GM23338 (cell line): Measurements from ENCODE around the gene ELANE. TPM values are rescaled to one million over a fixed set of nuclear protein-coding genes. Genes with fewer than 3 reads are reported as not detected.

Experiments used
- CREB1 ChIP-seq: fragments of 250-450 bp; sonication (Bioruptor Pico); IDR thresholded peaks from 2 replicates; pipeline ENCODE4 v1.5.0; 2020; ENCODE audit warnings: low read depth, mild to moderate bottlenecking, moderate library complexity
- JUNB ChIP-seq: IDR thresholded peaks from one replicate; pipeline ENCODE4 v1.6.1; 2016; ENCODE audit warnings: antibody characterized with exemption; ENCODE audit not compliant: unreplicated experiment
- STAT1 ChIP-seq: IDR thresholded peaks from one replicate; pipeline ENCODE4 v1.6.1; 2016; ENCODE audit warnings: antibody characterized with exemption; ENCODE audit not compliant: unreplicated experiment
- ZNF114 ChIP-seq: fragments of 250-450 bp; sonication (Bioruptor Pico); IDR thresholded peaks from 2 replicates; pipeline ENCODE4 v1.5.0; 2020; ENCODE audit warnings: mild to moderate bottlenecking, moderate library complexity
- ZNF331 ChIP-seq: fragments of 250-450 bp; sonication (Bioruptor Pico); IDR thresholded peaks from 2 replicates; pipeline ENCODE4 v1.5.0; 2020; ENCODE audit warnings: low read depth, mild to moderate bottlenecking, moderate library complexity
- polyA plus RNA-seq: library from polyadenylated mRNA; unstranded; fragments of >200 nt; fragmentation: Nextera tagmentation; extraction: Ambion mirVana; gene quantifications from 2 replicates; pipeline ENCODE4 v1.2.1, GENCODE V29; 2016
- total RNA-seq: library from RNA; depleted of rRNA; stranded (reverse); fragments of >200 nt; shearing (Covaris generic); gene quantifications from 2 replicates; pipeline ENCODE4 v1.2.3, GENCODE V29; 2014
- TF ChIP-seq, protein P1 (sequence below), 2 experiments: fragments of 200-600 bp in 1 of 2; sonication (generic) in 1 of 2; conservative IDR thresholded peaks; 2 replicates each; pipeline versions ENCODE4 v1.5.1 to v1.6.1; 2016 to 2017; ENCODE audit warnings: antibody characterized with exemption in 2 of 2, low read depth in 2 of 2, mild to moderate bottlenecking in 2 of 2, moderate library complexity in 1 of 2
- TF ChIP-seq, protein P2 (sequence below): fragments of 250-450 bp; sonication (Bioruptor Pico); IDR thresholded peaks from 2 replicates; pipeline ENCODE4 v1.5.0; 2020; ENCODE audit warnings: mild to moderate bottlenecking, moderate library complexity

ELANE gene
- total and polyA plus RNA-seq, 2 experiments from 2014 or later: not detected

DNA sequence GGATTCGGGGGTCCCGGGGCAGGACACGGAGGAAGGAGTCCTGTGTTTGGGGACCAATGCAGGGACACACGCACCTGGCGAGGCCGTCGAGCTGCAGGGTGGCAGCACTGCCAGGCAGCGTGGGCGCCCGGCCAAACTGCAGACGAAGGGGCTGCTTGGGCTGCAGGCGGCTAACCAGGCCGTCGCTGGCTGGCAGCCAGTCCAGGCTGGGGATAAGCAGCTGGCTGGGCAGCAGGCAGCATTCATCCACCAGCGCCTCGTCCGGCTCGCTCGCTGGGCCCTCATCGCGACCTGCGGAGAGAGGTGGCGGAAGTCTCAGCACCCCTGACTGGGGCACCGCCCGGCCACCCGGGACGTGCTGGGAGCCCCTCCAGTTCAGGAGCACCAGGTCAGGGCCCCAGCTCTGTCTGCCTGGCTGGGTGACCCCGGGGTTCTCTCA is 18.9 kb downstream of the ELANE start (continued):
- no peak for TF ChIP-seq ZNF114 (CRISPR knock-in tag)
- TF ChIP-seq, protein P1, sequence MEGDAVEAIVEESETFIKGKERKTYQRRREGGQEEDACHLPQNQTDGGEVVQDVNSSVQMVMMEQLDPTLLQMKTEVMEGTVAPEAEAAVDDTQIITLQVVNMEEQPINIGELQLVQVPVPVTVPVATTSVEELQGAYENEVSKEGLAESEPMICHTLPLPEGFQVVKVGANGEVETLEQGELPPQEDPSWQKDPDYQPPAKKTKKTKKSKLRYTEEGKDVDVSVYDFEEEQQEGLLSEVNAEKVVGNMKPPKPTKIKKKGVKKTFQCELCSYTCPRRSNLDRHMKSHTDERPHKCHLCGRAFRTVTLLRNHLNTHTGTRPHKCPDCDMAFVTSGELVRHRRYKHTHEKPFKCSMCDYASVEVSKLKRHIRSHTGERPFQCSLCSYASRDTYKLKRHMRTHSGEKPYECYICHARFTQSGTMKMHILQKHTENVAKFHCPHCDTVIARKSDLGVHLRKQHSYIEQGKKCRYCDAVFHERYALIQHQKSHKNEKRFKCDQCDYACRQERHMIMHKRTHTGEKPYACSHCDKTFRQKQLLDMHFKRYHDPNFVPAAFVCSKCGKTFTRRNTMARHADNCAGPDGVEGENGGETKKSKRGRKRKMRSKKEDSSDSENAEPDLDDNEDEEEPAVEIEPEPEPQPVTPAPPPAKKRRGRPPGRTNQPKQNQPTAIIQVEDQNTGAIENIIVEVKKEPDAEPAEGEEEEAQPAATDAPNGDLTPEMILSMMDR (conservative IDR thresholded peaks at IDR 0.05; ENCODE audit: low read depth in 2 of 2): no peak
- TF ChIP-seq JUNB: no peak
- TF ChIP-seq, protein P2, sequence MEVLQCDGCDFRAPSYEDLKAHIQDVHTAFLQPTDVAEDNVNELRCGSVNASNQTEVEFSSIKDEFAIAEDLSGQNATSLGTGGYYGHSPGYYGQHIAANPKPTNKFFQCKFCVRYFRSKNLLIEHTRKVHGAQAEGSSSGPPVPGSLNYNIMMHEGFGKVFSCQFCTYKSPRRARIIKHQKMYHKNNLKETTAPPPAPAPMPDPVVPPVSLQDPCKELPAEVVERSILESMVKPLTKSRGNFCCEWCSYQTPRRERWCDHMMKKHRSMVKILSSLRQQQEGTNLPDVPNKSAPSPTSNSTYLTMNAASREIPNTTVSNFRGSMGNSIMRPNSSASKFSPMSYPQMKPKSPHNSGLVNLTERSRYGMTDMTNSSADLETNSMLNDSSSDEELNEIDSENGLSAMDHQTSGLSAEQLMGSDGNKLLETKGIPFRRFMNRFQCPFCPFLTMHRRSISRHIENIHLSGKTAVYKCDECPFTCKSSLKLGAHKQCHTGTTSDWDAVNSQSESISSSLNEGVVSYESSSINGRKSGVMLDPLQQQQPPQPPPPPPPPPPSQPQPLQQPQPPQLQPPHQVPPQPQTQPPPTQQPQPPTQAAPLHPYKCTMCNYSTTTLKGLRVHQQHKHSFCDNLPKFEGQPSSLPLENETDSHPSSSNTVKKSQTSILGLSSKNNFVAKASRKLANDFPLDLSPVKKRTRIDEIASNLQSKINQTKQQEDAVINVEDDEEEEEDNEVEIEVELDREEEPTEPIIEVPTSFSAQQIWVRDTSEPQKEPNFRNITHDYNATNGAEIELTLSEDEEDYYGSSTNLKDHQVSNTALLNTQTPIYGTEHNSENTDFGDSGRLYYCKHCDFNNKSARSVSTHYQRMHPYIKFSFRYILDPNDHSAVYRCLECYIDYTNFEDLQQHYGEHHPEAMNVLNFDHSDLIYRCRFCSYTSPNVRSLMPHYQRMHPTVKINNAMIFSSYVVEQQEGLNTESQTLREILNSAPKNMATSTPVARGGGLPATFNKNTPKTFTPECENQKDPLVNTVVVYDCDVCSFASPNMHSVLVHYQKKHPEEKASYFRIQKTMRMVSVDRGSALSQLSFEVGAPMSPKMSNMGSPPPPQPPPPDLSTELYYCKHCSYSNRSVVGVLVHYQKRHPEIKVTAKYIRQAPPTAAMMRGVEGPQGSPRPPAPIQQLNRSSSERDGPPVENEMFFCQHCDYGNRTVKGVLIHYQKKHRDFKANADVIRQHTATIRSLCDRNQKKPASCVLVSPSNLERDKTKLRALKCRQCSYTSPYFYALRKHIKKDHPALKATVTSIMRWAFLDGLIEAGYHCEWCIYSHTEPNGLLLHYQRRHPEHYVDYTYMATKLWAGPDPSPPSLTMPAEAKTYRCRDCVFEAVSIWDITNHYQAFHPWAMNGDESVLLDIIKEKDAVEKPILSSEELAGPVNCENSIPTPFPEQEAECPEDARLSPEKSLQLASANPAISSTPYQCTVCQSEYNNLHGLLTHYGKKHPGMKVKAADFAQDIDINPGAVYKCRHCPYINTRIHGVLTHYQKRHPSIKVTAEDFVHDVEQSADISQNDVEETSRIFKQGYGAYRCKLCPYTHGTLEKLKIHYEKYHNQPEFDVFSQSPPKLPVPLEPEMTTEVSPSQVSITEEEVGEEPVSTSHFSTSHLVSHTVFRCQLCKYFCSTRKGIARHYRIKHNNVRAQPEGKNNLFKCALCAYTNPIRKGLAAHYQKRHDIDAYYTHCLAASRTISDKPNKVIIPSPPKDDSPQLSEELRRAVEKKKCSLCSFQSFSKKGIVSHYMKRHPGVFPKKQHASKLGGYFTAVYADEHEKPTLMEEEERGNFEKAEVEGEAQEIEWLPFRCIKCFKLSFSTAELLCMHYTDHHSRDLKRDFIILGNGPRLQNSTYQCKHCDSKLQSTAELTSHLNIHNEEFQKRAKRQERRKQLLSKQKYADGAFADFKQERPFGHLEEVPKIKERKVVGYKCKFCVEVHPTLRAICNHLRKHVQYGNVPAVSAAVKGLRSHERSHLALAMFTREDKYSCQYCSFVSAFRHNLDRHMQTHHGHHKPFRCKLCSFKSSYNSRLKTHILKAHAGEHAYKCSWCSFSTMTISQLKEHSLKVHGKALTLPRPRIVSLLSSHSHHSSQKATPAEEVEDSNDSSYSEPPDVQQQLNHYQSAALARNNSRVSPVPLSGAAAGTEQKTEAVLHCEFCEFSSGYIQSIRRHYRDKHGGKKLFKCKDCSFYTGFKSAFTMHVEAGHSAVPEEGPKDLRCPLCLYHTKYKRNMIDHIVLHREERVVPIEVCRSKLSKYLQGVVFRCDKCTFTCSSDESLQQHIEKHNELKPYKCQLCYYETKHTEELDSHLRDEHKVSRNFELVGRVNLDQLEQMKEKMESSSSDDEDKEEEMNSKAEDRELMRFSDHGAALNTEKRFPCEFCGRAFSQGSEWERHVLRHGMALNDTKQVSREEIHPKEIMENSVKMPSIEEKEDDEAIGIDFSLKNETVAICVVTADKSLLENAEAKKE (CRISPR knock-in tag): no peak
- no peak for TF ChIP-seq CREB1 (CRISPR knock-in tag)
- no peak for TF ChIP-seq ZNF331 (CRISPR knock-in tag)
- no peak for TF ChIP-seq STAT1
